ENCODE data around the gene HIF1AN.

GRCh38 chr10:100607439-100607838, 71.7 kb downstream of the HIF1AN start:
- no peak for TF ChIP-seq POLR2A (IDR thresholded peaks at IDR 0.05)
- no peak for TF ChIP-seq POLR2AphosphoS5 (IDR thresholded peaks at IDR 0.05)
